Loucy (cell line): ENCODE results near the gene EML1.

Source experiments
- H2AFZ ChIP-seq: fragments of 200-600 bp; sonication (generic); 2 replicates; pipeline ENCODE4 v1.6.0; 2016; ENCODE audit warnings: antibody characterized with exemption, mild to moderate bottlenecking, low read length, moderate library complexity
- H3F3A ChIP-seq: fragments of 200-600 bp; 2 replicates; pipeline ENCODE4 v1.6.0; 2016; ENCODE audit warnings: antibody characterized with exemption, low read depth, mild to moderate bottlenecking
- H3K27me3 ChIP-seq: fragments of 200-600 bp; sonication (generic); 2 replicates; pipeline ENCODE4 v1.6.1; 2014; ENCODE audit warnings: low read length, mild to moderate bottlenecking; ENCODE audit not compliant: insufficient read depth, poor library complexity, severe bottlenecking
- H3K36me3 ChIP-seq: fragments of 200-600 bp; sonication (generic); 2 replicates; pipeline ENCODE4 v1.6.1; 2016; ENCODE audit warnings: low read length; ENCODE audit not compliant: insufficient read depth
- H3K4me1 ChIP-seq: fragments of 200-600 bp; sonication (generic); 2 replicates; pipeline ENCODE4 v1.5.1; 2014; ENCODE audit warnings: low read length, mild to moderate bottlenecking; ENCODE audit not compliant: insufficient read depth, poor library complexity, severe bottlenecking
- H3K4me2 ChIP-seq: fragments of 200-600 bp; sonication (generic); 2 replicates; pipeline ENCODE4 v1.6.0; 2014; ENCODE audit warnings: antibody characterized with exemption, low read length, low read depth, mild to moderate bottlenecking; ENCODE audit not compliant: poor library complexity, severe bottlenecking
- H3K4me3 ChIP-seq: fragments of 200-600 bp; sonication (generic); 2 replicates; pipeline ENCODE4 v1.5.1; 2014; ENCODE audit warnings: low read length, mild to moderate bottlenecking, mixed read lengths; ENCODE audit not compliant: poor library complexity, severe bottlenecking
- H3K79me2 ChIP-seq: fragments of 200-600 bp; sonication (generic); 2 replicates; pipeline ENCODE4 v1.6.1; 2014; ENCODE audit warnings: low read length; ENCODE audit not compliant: insufficient read depth
- H3K9ac ChIP-seq: fragments of 200-600 bp; sonication (generic); 2 replicates; pipeline ENCODE4 v1.6.0; 2014; ENCODE audit warnings: mild to moderate bottlenecking, low read depth, low read length, moderate library complexity; ENCODE audit not compliant: poor library complexity, severe bottlenecking
- H3K9me2 ChIP-seq: fragments of 200-600 bp; sonication (generic); replicated peaks from 2 replicates; pipeline ENCODE4 v1.6.1; 2016; ENCODE audit warnings: low read depth, low read length, mixed read lengths
- H3K9me3 ChIP-seq: fragments of 200-600 bp; sonication (generic); 2 replicates; pipeline ENCODE4 v1.6.1; 2014; ENCODE audit warnings: mild to moderate bottlenecking, antibody characterized with exemption, low read length, low read depth; ENCODE audit not compliant: insufficient read depth
- H4K20me1 ChIP-seq: fragments of 200-600 bp; sonication (generic); 2 replicates; pipeline ENCODE4 v1.6.0; 2014; ENCODE audit warnings: antibody characterized with exemption, low read length, mild to moderate bottlenecking; ENCODE audit not compliant: insufficient read depth, poor library complexity, severe bottlenecking
- CTCF ChIP-seq: fragments of 200-600 bp; sonication (generic); conservative IDR thresholded peaks from 2 replicates; pipeline ENCODE4 v1.5.1; 2014; ENCODE audit warnings: mild to moderate bottlenecking, antibody characterized with exemption, low read length
- EZH2phosphoT487 ChIP-seq: fragments of 200-600 bp; IDR thresholded peaks from 2 replicates; pipeline ENCODE4 v1.6.1; 2018; ENCODE audit warnings: antibody characterized with exemption, mild to moderate bottlenecking, moderate library complexity, borderline replicate concordance

Gene EML1

GRCh38 chr14:99846808-99847207, 53.6 kb downstream of the EML1 start:
- Histone ChIP-seq H3K9ac (no peak overlapping the region), H3K36me3 (no peaks in the 10 kb centered on the region), H3K9me2 (no peaks in the 10 kb centered on the region), H4K20me1 (no peaks in the 10 kb centered on the region), H3K9me3 (peaks cover 4% of the 10 kb centered on the region; the same call in 1 of the 2 replicates), H3K79me2 (no peaks in the 10 kb centered on the region), H3K4me1 (no peaks in the 10 kb centered on the region), H3K4me3 (no peak overlapping the region), H3K4me2 (no peak overlapping the region), H3K27me3 (peaks cover 16% of the 10 kb centered on the region), H3F3A (no peaks in the 10 kb centered on the region), H2AFZ (no peak overlapping the region)
- TF ChIP-seq EZH2phosphoT487 (no peak), CTCF (no peak)

- no peaks in the 10 kb centered on the region for H3K79me2 ChIP-seq
- no peaks in the 10 kb centered on the region for H3K4me1 ChIP-seq
- peaks cover 4% of the 10 kb centered on the region; the same call in 1 of the 2 replicates for H3K9me3 ChIP-seq
- peaks cover 7% of the 10 kb centered on the region for H3K27me3 ChIP-seq
- no peaks in the 10 kb centered on the region for H4K20me1 ChIP-seq
- no peak overlapping the region for H2AFZ ChIP-seq
- no peak overlapping the region for H3K9ac ChIP-seq
- TF ChIP-seq EZH2phosphoT487 = no peak
- TF ChIP-seq CTCF = no peak
- H3F3A ChIP-seq = no peaks in the 10 kb centered on the region
- no peak overlapping the region for H3K4me2 ChIP-seq
- no peaks in the 10 kb centered on the region for H3K9me2 ChIP-seq
- H3K4me3 ChIP-seq = no peak overlapping the region
- H3K36me3 ChIP-seq = no peaks in the 10 kb centered on the region
Observed at GRCh38 chr14:99850709-99851108, 57.5 kb downstream of the EML1 start.

DNA sequence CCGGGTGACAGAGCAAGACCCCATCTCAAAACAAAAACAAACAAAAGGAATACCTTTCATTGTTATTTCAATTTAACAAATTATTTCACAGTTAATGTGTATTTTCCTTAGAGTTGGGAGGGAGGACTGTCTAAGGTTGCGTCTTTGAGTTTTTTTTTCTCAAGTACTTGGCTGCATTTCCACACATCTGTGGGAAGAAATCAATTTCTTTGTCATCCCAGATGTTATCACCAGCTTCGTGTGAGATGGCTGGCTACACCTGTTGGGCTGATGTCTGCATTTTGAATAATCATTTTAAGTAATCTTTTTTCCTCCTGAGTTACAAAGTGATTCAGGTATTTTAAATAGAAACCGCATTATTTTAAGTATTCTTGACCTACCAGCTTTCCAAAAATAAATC, 59.4 kb downstream of the EML1 start:
- no peaks in the 10 kb centered on the region for H3K4me1 ChIP-seq
- H3K4me2 ChIP-seq = no peak overlapping the region
- H3K9me2 ChIP-seq = no peaks in the 10 kb centered on the region
- no peaks in the 10 kb centered on the region for H3K9me3 ChIP-seq
- no peak overlapping the region for H3K4me3 ChIP-seq
- no peaks in the 10 kb centered on the region for H4K20me1 ChIP-seq
- no peaks in the 10 kb centered on the region for H3F3A ChIP-seq
- H2AFZ ChIP-seq = no peak overlapping the region
- peaks cover 12% of the 10 kb centered on the region for H3K27me3 ChIP-seq
- no peak for TF ChIP-seq CTCF
- H3K36me3 ChIP-seq = no peaks in the 10 kb centered on the region
- no peaks in the 10 kb centered on the region for H3K79me2 ChIP-seq
- no peak overlapping the region for H3K9ac ChIP-seq
